ENCODE measurements around the gene ANO3. TPM values are rescaled to one million over a fixed set of nuclear protein-coding genes. Genes with fewer than 3 reads are reported as not detected.

ANO3 gene
- total RNA-seq, 1 experiment from 2014 or later: not detected

Other genes with a start within 250 kb of the ANO3 start
- not detected in 2 replicates for gene MUC15, start 240.1 kb downstream of the ANO3 start, total RNA-seq (2014; rRNA removed; shearing (Covaris generic); ENCODE audit: low replicate concordance)

All from Karpas-422 (cell line).